ENCODE results near the gene CFAP43.

The CFAP43 gene

GRCh38 chr10:104096692-104097091 is 135.5 kb downstream of the CFAP43 start:
- DNase-seq (ENCODE audit: low read depth in 2 of 2), result no peak

- no peak for DNase-seq (ENCODE audit: low read depth in 2 of 2)
Measured at GRCh38 chr10:104092749-104093148, 139.4 kb downstream of the CFAP43 start.

GRCh38 chr10:104090611-104091010 is 141.6 kb downstream of the CFAP43 start:
- DNase-seq (ENCODE audit: low read depth in 2 of 2), result no peak

GRCh38 chr10:104089621-104090020 is 142.5 kb downstream of the CFAP43 start:
- no peak for DNase-seq (ENCODE audit: low read depth in 2 of 2)

GRCh38 chr10:104088239-104088638 is 143.9 kb downstream of the CFAP43 start:
- DNase-seq (ENCODE audit: low read depth in 2 of 2), result no peak

- DNase-seq (ENCODE audit: low read depth in 2 of 2), result no peak
Measured at GRCh38 chr10:104085801-104086400, 146.3 kb downstream of the CFAP43 start, which contains the start of gene COL17A1. COL17A1 (minus strand) TSS chr10:104085880; CDS start chr10:104080673, 5,207 bp downstream.

GRCh38 chr10:104084482-104085142 is 147.6 kb downstream of the CFAP43 start:
- no peak for DNase-seq (ENCODE audit: low read depth in 2 of 2)

- DNase-seq (ENCODE audit: low read depth in 2 of 2), result no peak
Measured at GRCh38 chr10:104081998-104082397, 150.2 kb downstream of the CFAP43 start.

GRCh38 chr10:104080762-104081161 is 151.4 kb downstream of the CFAP43 start:
- no peak for DNase-seq (ENCODE audit: low read depth in 2 of 2)

Measured in stimulated activated CD8-positive, alpha-beta memory T cell treated with anti-CD3 and anti-CD28 coated beads, Interleukin-7, amount 100 ng/mL, for 1 hour (primary cell).